Neural cell (in vitro differentiated cells): Measurements from ENCODE around the gene CDCA3.

ENCODE experiments used
- EP300 ChIP-seq: fragments of 450-650 bp; conservative IDR thresholded peaks from 2 replicates; pipeline ENCODE4 v1.6.1; 2014; ENCODE audit warnings: antibody characterized with exemption, mild to moderate bottlenecking, moderate library complexity; ENCODE audit not compliant: poor library complexity, severe bottlenecking
- EZH2 ChIP-seq: fragments of 200-600, 300-800 bp; shearing (Covaris generic), sonication (generic); IDR thresholded peaks from 2 replicates; pipeline ENCODE4 v1.6.1; 2014; ENCODE audit warnings: antibody characterized with exemption, low read length, borderline replicate concordance, mild to moderate bottlenecking; ENCODE audit not compliant: insufficient read depth, poor library complexity, severe bottlenecking
- MXI1 ChIP-seq: fragments of 450-650 bp; conservative IDR thresholded peaks from 2 replicates; pipeline ENCODE4 v1.6.1; 2014; ENCODE audit warnings: antibody characterized with exemption, mild to moderate bottlenecking; ENCODE audit not compliant: poor library complexity, severe bottlenecking
- POLR2AphosphoS5 ChIP-seq: IDR thresholded peaks from 2 replicates; pipeline ENCODE4 v1.6.1; 2012
- RAD21 ChIP-seq: fragments of 450-650 bp; conservative IDR thresholded peaks from 2 replicates; pipeline ENCODE4 v1.6.1; 2014; ENCODE audit warnings: antibody characterized with exemption, mild to moderate bottlenecking, moderate library complexity
- SMC3 ChIP-seq: fragments of 450-650 bp; conservative IDR thresholded peaks from 2 replicates; pipeline ENCODE4 v1.6.1; 2014; ENCODE audit warnings: antibody characterized with exemption, mild to moderate bottlenecking, moderate library complexity; ENCODE audit not compliant: poor library complexity
- TAF1 ChIP-seq: IDR thresholded peaks from 2 replicates; pipeline ENCODE4 v1.6.1; 2012; ENCODE audit warnings: low read depth
- TF ChIP-seq, protein P1 (sequence below): fragments of 450-650 bp; IDR thresholded peaks from 2 replicates; pipeline ENCODE4 v1.5.1; 2014; ENCODE audit warnings: antibody characterized with exemption, mild to moderate bottlenecking, moderate library complexity; ENCODE audit not compliant: poor library complexity, severe bottlenecking
- TF ChIP-seq, protein P2 (sequence below): IDR thresholded peaks from 2 replicates; pipeline ENCODE4 v1.6.1; 2012; ENCODE audit warnings: borderline replicate concordance

DNA sequence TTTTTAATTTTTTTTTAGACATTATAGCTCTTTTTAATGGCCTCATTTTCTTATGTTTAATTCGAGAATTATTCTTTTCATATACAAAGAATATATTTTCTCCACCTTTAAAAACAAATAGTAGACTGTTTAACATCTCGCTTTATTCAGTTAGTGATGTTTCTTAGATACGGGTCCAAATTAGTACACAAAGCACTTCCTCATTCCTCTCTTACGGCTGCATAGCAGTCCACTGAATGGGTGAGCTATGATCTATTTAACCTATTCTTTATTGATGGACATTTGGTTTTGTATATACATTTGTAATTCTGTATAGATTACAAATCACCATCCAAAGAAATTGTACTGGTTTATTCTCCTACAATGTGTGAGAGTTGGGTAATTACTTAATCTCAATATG lies 37.7 kb downstream of the CDCA3 start:
- TF ChIP-seq EZH2, result no peak
- TF ChIP-seq, protein P1, sequence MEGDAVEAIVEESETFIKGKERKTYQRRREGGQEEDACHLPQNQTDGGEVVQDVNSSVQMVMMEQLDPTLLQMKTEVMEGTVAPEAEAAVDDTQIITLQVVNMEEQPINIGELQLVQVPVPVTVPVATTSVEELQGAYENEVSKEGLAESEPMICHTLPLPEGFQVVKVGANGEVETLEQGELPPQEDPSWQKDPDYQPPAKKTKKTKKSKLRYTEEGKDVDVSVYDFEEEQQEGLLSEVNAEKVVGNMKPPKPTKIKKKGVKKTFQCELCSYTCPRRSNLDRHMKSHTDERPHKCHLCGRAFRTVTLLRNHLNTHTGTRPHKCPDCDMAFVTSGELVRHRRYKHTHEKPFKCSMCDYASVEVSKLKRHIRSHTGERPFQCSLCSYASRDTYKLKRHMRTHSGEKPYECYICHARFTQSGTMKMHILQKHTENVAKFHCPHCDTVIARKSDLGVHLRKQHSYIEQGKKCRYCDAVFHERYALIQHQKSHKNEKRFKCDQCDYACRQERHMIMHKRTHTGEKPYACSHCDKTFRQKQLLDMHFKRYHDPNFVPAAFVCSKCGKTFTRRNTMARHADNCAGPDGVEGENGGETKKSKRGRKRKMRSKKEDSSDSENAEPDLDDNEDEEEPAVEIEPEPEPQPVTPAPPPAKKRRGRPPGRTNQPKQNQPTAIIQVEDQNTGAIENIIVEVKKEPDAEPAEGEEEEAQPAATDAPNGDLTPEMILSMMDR, result no peak
- no peak for TF ChIP-seq RAD21
- no peak for TF ChIP-seq MXI1
- no peak for TF ChIP-seq EP300
- TF ChIP-seq SMC3, result no peak
- no peak for TF ChIP-seq POLR2AphosphoS5
- TF ChIP-seq, protein P2, sequence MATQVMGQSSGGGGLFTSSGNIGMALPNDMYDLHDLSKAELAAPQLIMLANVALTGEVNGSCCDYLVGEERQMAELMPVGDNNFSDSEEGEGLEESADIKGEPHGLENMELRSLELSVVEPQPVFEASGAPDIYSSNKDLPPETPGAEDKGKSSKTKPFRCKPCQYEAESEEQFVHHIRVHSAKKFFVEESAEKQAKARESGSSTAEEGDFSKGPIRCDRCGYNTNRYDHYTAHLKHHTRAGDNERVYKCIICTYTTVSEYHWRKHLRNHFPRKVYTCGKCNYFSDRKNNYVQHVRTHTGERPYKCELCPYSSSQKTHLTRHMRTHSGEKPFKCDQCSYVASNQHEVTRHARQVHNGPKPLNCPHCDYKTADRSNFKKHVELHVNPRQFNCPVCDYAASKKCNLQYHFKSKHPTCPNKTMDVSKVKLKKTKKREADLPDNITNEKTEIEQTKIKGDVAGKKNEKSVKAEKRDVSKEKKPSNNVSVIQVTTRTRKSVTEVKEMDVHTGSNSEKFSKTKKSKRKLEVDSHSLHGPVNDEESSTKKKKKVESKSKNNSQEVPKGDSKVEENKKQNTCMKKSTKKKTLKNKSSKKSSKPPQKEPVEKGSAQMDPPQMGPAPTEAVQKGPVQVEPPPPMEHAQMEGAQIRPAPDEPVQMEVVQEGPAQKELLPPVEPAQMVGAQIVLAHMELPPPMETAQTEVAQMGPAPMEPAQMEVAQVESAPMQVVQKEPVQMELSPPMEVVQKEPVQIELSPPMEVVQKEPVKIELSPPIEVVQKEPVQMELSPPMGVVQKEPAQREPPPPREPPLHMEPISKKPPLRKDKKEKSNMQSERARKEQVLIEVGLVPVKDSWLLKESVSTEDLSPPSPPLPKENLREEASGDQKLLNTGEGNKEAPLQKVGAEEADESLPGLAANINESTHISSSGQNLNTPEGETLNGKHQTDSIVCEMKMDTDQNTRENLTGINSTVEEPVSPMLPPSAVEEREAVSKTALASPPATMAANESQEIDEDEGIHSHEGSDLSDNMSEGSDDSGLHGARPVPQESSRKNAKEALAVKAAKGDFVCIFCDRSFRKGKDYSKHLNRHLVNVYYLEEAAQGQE, result no peak
- no peak for TF ChIP-seq TAF1
